H1 (cell line): ENCODE data around the gene SYNDIG1. TPM values are rescaled to one million over a fixed set of nuclear protein-coding genes. Genes with fewer than 3 reads are reported as not detected.

ENCODE experiments used
- CTCF ChIA-PET: fragments of 300-600 bp; sonication (Branson Sonifier 250); formaldehyde crosslinking; loops from one replicate; lab custom pipeline; 2021; ENCODE audit not compliant: partially characterized antibody; lab: Charles Lee
- POLR2A ChIA-PET: fragments of 300-600 bp; sonication (Branson Sonifier 250); formaldehyde crosslinking; loops from one replicate; lab custom pipeline; 2021; ENCODE audit warnings: inconsistent platforms; ENCODE audit not compliant: partially characterized antibody; lab: Charles Lee
- DNase-seq, 2 experiments: peaks; one replicate each; pipeline versions ENCODE4 v3.0.0 to v3.0.0-alpha.2; 2010 to 2022; ENCODE audit warnings: low spot score in 2 of 2, low read depth in 1 of 2, mixed read lengths in 1 of 2
- FAIRE-seq: peaks from 2 replicates; lab custom pipeline; 2011; peaks lifted over from hg19 to GRCh38; lab: Jason Lieb, UNC
- H2AFZ ChIP-seq: 2 replicates; pipeline ENCODE4 v1.8.1; 2012; ENCODE audit warnings: low read length, inconsistent platforms
- H2AK5ac ChIP-seq: 2 replicates; pipeline ENCODE4 v1.6.1; 2013; ENCODE audit warnings: low read depth, low read length
- H2BK120ac ChIP-seq: replicated peaks from 2 replicates; pipeline ENCODE3; 2013; ENCODE audit warnings: low read depth, low read length, inconsistent platforms
- H2BK12ac ChIP-seq: 2 replicates; pipeline ENCODE4 v1.6.1; 2013; ENCODE audit warnings: low read depth, low read length
- H2BK15ac ChIP-seq: 2 replicates; pipeline ENCODE4 v1.6.1; 2013; ENCODE audit warnings: low read length
- H2BK20ac ChIP-seq: 2 replicates; pipeline ENCODE4 v1.6.1; 2013; ENCODE audit warnings: low read length
- H2BK5ac ChIP-seq: 2 replicates; pipeline ENCODE4 v1.6.1; 2013; ENCODE audit warnings: low read depth, low read length
- H3K14ac ChIP-seq: 2 replicates; pipeline ENCODE4 v1.6.1; 2013; ENCODE audit warnings: inconsistent platforms; ENCODE audit not compliant: insufficient read length
- H3K18ac ChIP-seq: 2 replicates; pipeline ENCODE4 v1.6.1; 2013; ENCODE audit warnings: low read length; ENCODE audit errors: extremely low read depth
- H3K23ac ChIP-seq: 2 replicates; pipeline ENCODE4 v1.6.1; 2013; ENCODE audit warnings: inconsistent platforms; ENCODE audit not compliant: insufficient read length
- H3K23me2 ChIP-seq: 2 replicates; pipeline ENCODE4 v1.6.1; 2013; ENCODE audit warnings: low read depth, low read length
- H3K27ac ChIP-seq: 2 replicates; pipeline ENCODE4 v1.6.1; 2011; ENCODE audit warnings: low read depth, low read length, inconsistent platforms
- H3K27me3 ChIP-seq, 4 experiments: replicated peaks in 1 of 4; 1 replicate in 1 of 4; 2 replicates in 3 of 4; pipeline versions ENCODE4 v1.6.1 to v1.8.1; 2011 to 2013; ENCODE audit warnings: low read length in 3 of 4, mild to moderate bottlenecking in 3 of 4, inconsistent platforms in 2 of 4, mixed read lengths in 2 of 4, moderate library complexity in 1 of 4; ENCODE audit not compliant: control insufficient read depth in 3 of 4, insufficient read depth in 3 of 4; ENCODE audit errors: extremely low read depth in 1 of 4
- H3K36me3 ChIP-seq, 4 experiments: 2 replicates each; pipeline versions ENCODE4 v1.6.1 to v1.8.1; 2011 to 2013; ENCODE audit warnings: mild to moderate bottlenecking in 4 of 4, low read length in 3 of 4, moderate library complexity in 2 of 4, control low read depth in 1 of 4, inconsistent platforms in 1 of 4; ENCODE audit not compliant: insufficient read depth in 4 of 4, control insufficient read depth in 2 of 4
- H3K4ac ChIP-seq: replicated peaks from 2 replicates; pipeline ENCODE3; 2013; ENCODE audit warnings: low read length, low read depth, mixed read lengths, inconsistent platforms; ENCODE audit not compliant: insufficient read length
- H3K4me1 ChIP-seq, 4 experiments: replicated peaks in 1 of 4; 1 replicate in 1 of 4; 2 replicates in 3 of 4; pipeline versions ENCODE4 v1.6.1 to v1.8.1; 2011 to 2013; ENCODE audit warnings: low read length in 3 of 4, inconsistent platforms in 2 of 4, mixed read lengths in 1 of 4; ENCODE audit not compliant: insufficient read depth in 4 of 4, control insufficient read depth in 3 of 4
- H3K4me2 ChIP-seq, 2 experiments: 2 replicates each; pipeline versions ENCODE4 v1.6.1 to v1.8.1; 2011 to 2013; ENCODE audit warnings: low read depth in 2 of 2, low read length in 2 of 2, control low read depth in 1 of 2, inconsistent platforms in 1 of 2, mild to moderate bottlenecking in 1 of 2; ENCODE audit not compliant: insufficient read depth in 1 of 2
- H3K4me3 ChIP-seq, 4 experiments: fragments of 200-600, 300-600 bp in 1 of 4; sonication (generic), shearing (Covaris generic), sonication (Bioruptor Twin) in 1 of 4; 2 replicates each; pipeline versions ENCODE4 v1.5.1 to v1.8.1; 2011 to 2016; ENCODE audit warnings: low read length in 4 of 4, low read depth in 3 of 4, control low read depth in 2 of 4, inconsistent platforms in 2 of 4, mild to moderate bottlenecking in 2 of 4, mixed read lengths in 1 of 4, moderate library complexity in 1 of 4; ENCODE audit not compliant: insufficient read depth in 2 of 4; ENCODE audit errors: extremely low read depth in 1 of 4
- H3K56ac ChIP-seq: replicated peaks from 2 replicates; pipeline ENCODE3; 2013; ENCODE audit warnings: low read depth, mild to moderate bottlenecking, mixed read lengths, low read length, inconsistent platforms; ENCODE audit not compliant: insufficient read length
- H3K79me1 ChIP-seq: 2 replicates; pipeline ENCODE4 v1.6.1; 2013; ENCODE audit warnings: low read depth, low read length, control low read depth
- H3K79me2 ChIP-seq, 2 experiments: 2 replicates each; pipeline versions ENCODE4 v1.6.1 to v1.8.1; 2012 to 2013; ENCODE audit warnings: low read length in 2 of 2, mild to moderate bottlenecking in 2 of 2, inconsistent platforms in 1 of 2; ENCODE audit not compliant: insufficient read depth in 2 of 2, control insufficient read depth in 1 of 2
- H3K9ac ChIP-seq, 4 experiments: replicated peaks in 1 of 4; 1 replicate in 1 of 4; 2 replicates in 3 of 4; pipeline versions ENCODE4 v1.6.1 to v1.8.1; 2011 to 2013; ENCODE audit warnings: low read depth in 3 of 4, low read length in 3 of 4, control low read depth in 2 of 4, mild to moderate bottlenecking in 2 of 4, moderate library complexity in 2 of 4, inconsistent platforms in 1 of 4; ENCODE audit errors: extremely low read depth in 1 of 4
- H3K9me3 ChIP-seq, 2 experiments: 2 replicates each; pipeline versions ENCODE4 v1.6.1 to v1.8.1; 2012 to 2013; ENCODE audit warnings: mild to moderate bottlenecking in 2 of 2, moderate library complexity in 2 of 2, control low read depth in 1 of 2, inconsistent platforms in 1 of 2, low read depth in 1 of 2, low read length in 1 of 2, mixed read lengths in 1 of 2; ENCODE audit not compliant: insufficient read depth in 2 of 2
- H4K20me1 ChIP-seq, 2 experiments: replicated peaks in 1 of 2; 2 replicates each; pipeline versions ENCODE3 to v1.8.1; 2011 to 2013; ENCODE audit warnings: inconsistent platforms in 2 of 2, low read length in 2 of 2, mild to moderate bottlenecking in 1 of 2; ENCODE audit not compliant: insufficient read depth in 2 of 2, control insufficient read depth in 1 of 2
- H4K5ac ChIP-seq: 2 replicates; pipeline ENCODE4 v1.6.1; 2013; ENCODE audit warnings: low read length, low read depth, mixed read lengths, inconsistent platforms; ENCODE audit not compliant: insufficient read length
- H4K8ac ChIP-seq: 2 replicates; pipeline ENCODE4 v1.8.0; 2013; ENCODE audit warnings: mild to moderate bottlenecking, moderate library complexity, low read length, inconsistent platforms; ENCODE audit not compliant: insufficient read depth; ENCODE audit errors: extremely low read depth
- H4K91ac ChIP-seq: replicated peaks from 2 replicates; pipeline ENCODE3; 2013; ENCODE audit warnings: low read length, mixed read lengths, inconsistent platforms; ENCODE audit not compliant: insufficient read length
- EGR1 ChIP-seq: IDR thresholded peaks from 2 replicates; pipeline ENCODE4 v1.6.1; 2011; ENCODE audit warnings: low read depth, low read length, borderline replicate concordance
- FOSL1 ChIP-seq: IDR thresholded peaks from 2 replicates; pipeline ENCODE4 v1.6.1; 2011; ENCODE audit warnings: mild to moderate bottlenecking, low read depth, low read length, moderate library complexity; ENCODE audit not compliant: insufficient read depth
- GABPA ChIP-seq: IDR thresholded peaks from 2 replicates; pipeline ENCODE4 v1.6.1; 2011; ENCODE audit warnings: mild to moderate bottlenecking, low read length, moderate library complexity, borderline replicate concordance; ENCODE audit not compliant: insufficient read depth
- JUND ChIP-seq: IDR thresholded peaks from 2 replicates; pipeline ENCODE4 v1.6.1; 2011; ENCODE audit warnings: mild to moderate bottlenecking, improper control_type of control experiment, low read length
- KDM1A ChIP-seq: fragments of 200-600, 300-600 bp; sonication (generic); IDR thresholded peaks from 2 replicates; pipeline ENCODE4 v1.7.1; 2016; ENCODE audit warnings: mild to moderate bottlenecking, low read length, borderline replicate concordance
- MAFK ChIP-seq: IDR thresholded peaks from 2 replicates; pipeline ENCODE4 v1.6.1; 2012; ENCODE audit warnings: low read depth, mild to moderate bottlenecking, improper control_type of control experiment, low read length
- NRF1 ChIP-seq: IDR thresholded peaks from 2 replicates; pipeline ENCODE4 v1.6.1; 2011; ENCODE audit warnings: mild to moderate bottlenecking, low read depth, low read length, improper control_type of control experiment
- RAD21 ChIP-seq, 2 experiments: IDR thresholded peaks in 1 of 2; conservative IDR thresholded peaks in 1 of 2; 2 replicates each; pipeline ENCODE4 v1.6.1; 2011; ENCODE audit warnings: low read depth in 2 of 2, low read length in 2 of 2, improper control_type of control experiment in 1 of 2, inconsistent platforms in 1 of 2, mild to moderate bottlenecking in 1 of 2, moderate library complexity in 1 of 2
- RFX5 ChIP-seq: IDR thresholded peaks from 2 replicates; pipeline ENCODE4 v1.6.1; 2011; ENCODE audit warnings: low read depth, low read length, improper control_type of control experiment, borderline replicate concordance
- SAP30 ChIP-seq: fragments of 300-600 bp; sonication (generic); IDR thresholded peaks from 2 replicates; pipeline ENCODE4 v1.7.1; 2012; ENCODE audit warnings: low read length, moderate library complexity, mild to moderate bottlenecking, inconsistent platforms; ENCODE audit not compliant: insufficient read depth, insufficient replicate concordance
- SP1 ChIP-seq: IDR thresholded peaks from 2 replicates; pipeline ENCODE4 v1.6.1; 2011; ENCODE audit warnings: low read depth, low read length
- TAF7 ChIP-seq: optimal IDR thresholded peaks from 2 replicates; pipeline ENCODE3; 2011; ENCODE audit warnings: low read depth, mild to moderate bottlenecking, inconsistent platforms, low read length, moderate library complexity, borderline replicate concordance
- ZNF274 ChIP-seq: IDR thresholded peaks from 2 replicates; pipeline ENCODE4 v1.7.0; 2012; ENCODE audit warnings: low read length, borderline replicate concordance; ENCODE audit errors: extremely low read depth
- WGBS, 2 experiments: shearing (Covaris generic) in 1 of 2; methylation state at CpG; one replicate each; pipeline versions ENCODE4 v1.1.6 to v1.1.7; 2013 to 2015; ENCODE audit warnings: low lambda C conversion rate in 2 of 2, mixed read lengths in 2 of 2, inconsistent platforms in 1 of 2, low coverage in 1 of 2, missing lambda C conversion rate in 1 of 2; ENCODE audit not compliant: insufficient replicate concordance in 2 of 2, insufficient coverage in 1 of 2, insufficient read length in 1 of 2; ENCODE audit errors: extremely low coverage in 1 of 2, missing lambda C conversion rate in 1 of 2; 5-methylcytosine and 5-hydroxymethylcytosine counted together
- polyA plus RNA-seq, 7 experiments: library from polyadenylated mRNA; depleted of rRNA in 3 of 7; stranded (reverse) in 5 of 7; unstranded in 2 of 7; fragments of >200 nt in 5 of 7; fragments of 200-250 nt in 2 of 7; gene quantifications; 1 replicate in 5 of 7; 2 replicates in 1 of 7; 4 replicates in 1 of 7; pipeline versions ENCODE4 v1.2.1 to v1.2.3, GENCODE V29; 2011 to 2013; ENCODE audit warnings: missing spikeins in 2 of 7, mixed read lengths in 2 of 7
- total RNA-seq: library from RNA; stranded (reverse); fragmentation: NEBNext Ultra II Directional; extraction: Animal tissue kit (Norgen Biotek cat#: 25700); gene quantifications from 2 replicates; pipeline ENCODE4 v1.2.1, GENCODE V29; 2021
- TF ChIP-seq, protein P1 (sequence below): IDR thresholded peaks from 2 replicates; pipeline ENCODE4 v1.6.1; 2012; ENCODE audit warnings: inconsistent platforms

The SYNDIG1 gene
- total and polyA plus RNA-seq, 2 of the 8 experiments (the other 6 are each of a cell fraction or from before 2014, with no cell fraction given): 6.5 to 7.8 TPM

DNA sequence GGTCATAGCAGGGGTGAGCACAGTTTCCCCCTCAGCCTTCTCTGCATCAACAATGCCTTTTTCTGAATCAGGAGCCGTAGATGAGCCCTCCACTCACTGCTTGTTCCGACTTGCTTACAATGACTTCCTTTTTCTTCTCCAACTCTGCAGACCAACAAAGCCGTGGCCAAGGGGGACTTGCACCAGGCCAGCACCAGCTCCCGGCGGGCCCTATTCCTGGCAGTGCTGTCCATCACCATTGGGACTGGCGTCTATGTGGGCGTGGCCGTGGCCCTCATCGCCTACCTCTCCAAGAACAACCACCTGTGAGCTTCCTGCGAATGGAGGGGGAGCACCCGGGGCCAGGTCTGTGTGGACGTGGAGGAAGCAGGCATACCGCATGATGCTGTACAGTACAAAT is 195.8 kb downstream of the SYNDIG1 start:
- Histone ChIP-seq H2BK120ac (no peak overlapping the region), H3K56ac (no peak overlapping the region), H3K27me3 (no peaks in the 10 kb centered on the region), H2BK12ac (no peak overlapping the region), H2BK5ac (no peak overlapping the region), H3K79me2 (no peaks in the 10 kb centered on the region), H4K8ac (no peak overlapping the region), H2BK15ac (no peak overlapping the region), H3K4ac (no peak overlapping the region), H4K5ac (no peak overlapping the region), H3K27ac (no peak overlapping the region), H3K4me3 (no peak overlapping the region), H3K4me2 (no peak overlapping the region), H2AK5ac (no peak overlapping the region), H3K23me2 (no peaks in the 10 kb centered on the region), H3K79me1 (no peaks in the 10 kb centered on the region), H3K9ac (no peak overlapping the region), H3K36me3 (no peaks in the 10 kb centered on the region), H3K18ac (no peak overlapping the region), H2BK20ac (no peak overlapping the region), H3K4me1 (no peaks in the 10 kb centered on the region; a peak in 1 of 7 replicates), H2AFZ (no peak overlapping the region), H4K20me1 (peaks cover 0 to 2% of the 10 kb centered on the region in 2 experiments), H4K91ac (no peak overlapping the region), H3K9me3 (no peaks in the 10 kb centered on the region; a peak in 1 of 4 replicates), H3K14ac (no peak overlapping the region), H3K23ac (no peak overlapping the region)
- CTCF ChIA-PET: no interaction called here
- POLR2A ChIA-PET: no interaction called here
- no peak for FAIRE-seq
- DNase-seq: no peak
- 89% methylated on average over 13 of the region's 13 CpGs; no CpG with 5 or more reads in 1 of the 2 experiments for WGBS, 2 experiments
- no peak for TF ChIP-seq SP1
- no peak for TF ChIP-seq RFX5
- TF ChIP-seq ZNF274: no peak
- TF ChIP-seq, protein P1, sequence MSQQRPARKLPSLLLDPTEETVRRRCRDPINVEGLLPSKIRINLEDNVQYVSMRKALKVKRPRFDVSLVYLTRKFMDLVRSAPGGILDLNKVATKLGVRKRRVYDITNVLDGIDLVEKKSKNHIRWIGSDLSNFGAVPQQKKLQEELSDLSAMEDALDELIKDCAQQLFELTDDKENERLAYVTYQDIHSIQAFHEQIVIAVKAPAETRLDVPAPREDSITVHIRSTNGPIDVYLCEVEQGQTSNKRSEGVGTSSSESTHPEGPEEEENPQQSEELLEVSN: no peak
- no peak for TF ChIP-seq RAD21 (IDR thresholded peaks at IDR 0.05 in 1 of 2, conservative IDR thresholded peaks at IDR 0.05 in 1 of 2; ENCODE audit: low read depth in 2 of 2, low read length in 2 of 2)
- TF ChIP-seq EGR1: no peak
- TF ChIP-seq FOSL1: no peak
- TF ChIP-seq SAP30: no peak
- TF ChIP-seq JUND: no peak
- no peak for TF ChIP-seq NRF1
- TF ChIP-seq TAF7: no peak
- TF ChIP-seq MAFK: no peak
- TF ChIP-seq GABPA: no peak
- no peak for TF ChIP-seq KDM1A
